ENCODE results near the gene CEACAM6. TPM values are rescaled to one million over a fixed set of nuclear protein-coding genes. Genes with fewer than 3 reads are reported as not detected.

The CEACAM6 gene
- total and polyA plus RNA-seq, 9 donors = 0.07 to 0.84 (median 0.23) TPM; not detected in 4

- TF ChIP-seq CTCF (IDR thresholded peaks at IDR 0.05) (no peak), POLR2A (IDR thresholded peaks at IDR 0.05) (no peak), EP300 (IDR thresholded peaks at IDR 0.05) (no peak)
- no peak for DNase-seq
- Histone ChIP-seq H3K4me1 (ENCODE audit: insufficient read depth) (no peaks in the 10 kb centered on the region), H3K9me3 (no peaks in the 10 kb centered on the region), H3K27me3 (no peaks in the 10 kb centered on the region), H3K27ac (no peak overlapping the region), H3K36me3 (no peaks in the 10 kb centered on the region), H3K4me3 (no peak overlapping the region)
- intact Hi-C loops (cut with DNase I) = no loop called here
- 72 to 78% (median 73%) methylated on average over 4 of the region's 4 CpGs for WGBS, 3 donors
Observed at GRCh38 chr19:41815301-41815700, 60.0 kb downstream of the CEACAM6 start.

- H3K9me3 ChIP-seq = no peaks in the 10 kb centered on the region
- no peaks in the 10 kb centered on the region for H3K36me3 ChIP-seq
- intact Hi-C loops (cut with DNase I) = no loop called here
- TF ChIP-seq CTCF (IDR thresholded peaks at IDR 0.05) = no peak
- TF ChIP-seq POLR2A (IDR thresholded peaks at IDR 0.05) = no peak
- TF ChIP-seq EP300 (IDR thresholded peaks at IDR 0.05) = no peak
- no peak overlapping the region for H3K4me3 ChIP-seq
- 43 to 58% (median 54%) methylated on average over 2 of the region's 2 CpGs for WGBS, 3 donors
- no peak for DNase-seq
- H3K27me3 ChIP-seq = no peaks in the 10 kb centered on the region
- H3K4me1 ChIP-seq (ENCODE audit: insufficient read depth) = no peaks in the 10 kb centered on the region
- H3K27ac ChIP-seq = no peak overlapping the region
Observed at GRCh38 chr19:41816761-41817160, 61.4 kb downstream of the CEACAM6 start.

- no peak overlapping the region for H3K4me3 ChIP-seq
- no peaks in the 10 kb centered on the region for H3K4me1 ChIP-seq (ENCODE audit: insufficient read depth)
- H3K27ac ChIP-seq = no peak overlapping the region
- no peaks in the 10 kb centered on the region for H3K9me3 ChIP-seq
- TF ChIP-seq POLR2A (IDR thresholded peaks at IDR 0.05) = no peak
- TF ChIP-seq CTCF (IDR thresholded peaks at IDR 0.05) = no peak
- TF ChIP-seq EP300 (IDR thresholded peaks at IDR 0.05) = no peak
- DNase-seq = no peak
- 32 to 38% (median 34%) methylated on average over 12 of the region's 12 CpGs for WGBS, 3 donors
- intact Hi-C loops (cut with DNase I) = no loop called here
- H3K27me3 ChIP-seq = no peaks in the 10 kb centered on the region
- no peaks in the 10 kb centered on the region for H3K36me3 ChIP-seq
Observed at GRCh38 chr19:41821003-41821735, 65.8 kb downstream of the CEACAM6 start.

Other genes with a start within 250 kb of the CEACAM6 start
- gene CEACAM21, start 179.4 kb upstream of the CEACAM6 start, total RNA-seq = 1 to 10 TPM in 3 of 7 donors, under 1 TPM in 2, not detected in 2; 0.25 to 1.8 (median 1.1) TPM
- gene CEACAM21, start 179.4 kb upstream of the CEACAM6 start, polyA plus RNA-seq = 10 to 100 TPM in 1 of 2 donors, 1 to 10 TPM in 1; 3.0 to 11.4 TPM
- gene CEACAM4, start 128.5 kb upstream of the CEACAM6 start, total RNA-seq = under 1 TPM in 3 of 7 donors, not detected in 4; 0.18 to 0.74 (median 0.40) TPM
- under 1 TPM; 0.27 to 0.32 TPM for gene CEACAM4, start 128.5 kb upstream of the CEACAM6 start, polyA plus RNA-seq
- gene CEACAM7, start 67.3 kb upstream of the CEACAM6 start, total RNA-seq = under 1 TPM in 2 of 7 donors, not detected in 5; 0.08 to 0.55 TPM
- not detected for gene CEACAM7, start 67.3 kb upstream of the CEACAM6 start, polyA plus RNA-seq
- 1 to 10 TPM in 2 of 7 donors, under 1 TPM in 1, not detected in 4; 0.27 to 1.5 (median 1.3) TPM for gene CEACAM5, start 46.9 kb upstream of the CEACAM6 start, total RNA-seq
- not detected for gene CEACAM5, start 46.9 kb upstream of the CEACAM6 start, polyA plus RNA-seq
- gene CEACAM3, start 41.1 kb downstream of the CEACAM6 start, total RNA-seq = not detected
- under 1 TPM in 1 of 2 donors, not detected in 1; 0.62 TPM for gene CEACAM3, start 41.1 kb downstream of the CEACAM6 start, polyA plus RNA-seq
- not detected for gene LYPD4, start 89.2 kb downstream of the CEACAM6 start, total RNA-seq
- gene LYPD4, start 89.2 kb downstream of the CEACAM6 start, polyA plus RNA-seq = not detected
- not detected for gene DMRTC2, start 89.5 kb downstream of the CEACAM6 start, total RNA-seq
- gene DMRTC2, start 89.5 kb downstream of the CEACAM6 start, polyA plus RNA-seq = under 1 TPM in 1 of 2 donors, not detected in 1; 0.07 TPM
- gene RPS19, start 104.7 kb downstream of the CEACAM6 start, total RNA-seq = 1,000 to 10,000 TPM; 2,441 to 3,427 (median 2,873) TPM
- gene RPS19, start 104.7 kb downstream of the CEACAM6 start, polyA plus RNA-seq = 1,000 to 10,000 TPM; 1,030 to 3,960 TPM
- gene CD79A, start 121.7 kb downstream of the CEACAM6 start, total RNA-seq = 1 to 10 TPM in 3 of 7 donors, under 1 TPM in 3, not detected in 1; 0.25 to 1.4 (median 0.83) TPM
- gene CD79A, start 121.7 kb downstream of the CEACAM6 start, polyA plus RNA-seq = under 1 TPM; 0.41 to 0.68 TPM
- gene ARHGEF1, start 127.7 kb downstream of the CEACAM6 start, total RNA-seq = 10 to 100 TPM; 35.6 to 97.5 (median 70.6) TPM
- gene ARHGEF1, start 127.7 kb downstream of the CEACAM6 start, polyA plus RNA-seq = 10 to 100 TPM in 1 of 2 donors, 1 to 10 TPM in 1; 7.9 to 56.2 TPM
- 1 to 10 TPM in 1 of 7 donors, under 1 TPM in 6; 0.11 to 1.3 (median 0.50) TPM for gene ERFL, start 172.9 kb downstream of the CEACAM6 start, total RNA-seq
- gene ERFL, start 172.9 kb downstream of the CEACAM6 start, polyA plus RNA-seq = under 1 TPM in 1 of 2 donors, not detected in 1; 0.24 TPM
- gene RABAC1, start 203.8 kb downstream of the CEACAM6 start, total RNA-seq = 100 to 1,000 TPM; 120 to 206 (median 147) TPM
- 100 to 1,000 TPM in 1 of 2 donors, 10 to 100 TPM in 1; 21.2 to 224 TPM for gene RABAC1, start 203.8 kb downstream of the CEACAM6 start, polyA plus RNA-seq
- under 1 TPM in 1 of 7 donors, not detected in 6; 0.32 TPM for gene ATP1A3, start 238.7 kb downstream of the CEACAM6 start, total RNA-seq
- under 1 TPM; 0.02 to 0.33 TPM for gene ATP1A3, start 238.7 kb downstream of the CEACAM6 start, polyA plus RNA-seq

Measured in ovary (tissue), 9 donors.